ENCODE measurements around the gene ZBTB38.
A peak's percentile ranks its signal among the peaks of the same experiment; 100 is the strongest.

The ZBTB38 gene, protein sequence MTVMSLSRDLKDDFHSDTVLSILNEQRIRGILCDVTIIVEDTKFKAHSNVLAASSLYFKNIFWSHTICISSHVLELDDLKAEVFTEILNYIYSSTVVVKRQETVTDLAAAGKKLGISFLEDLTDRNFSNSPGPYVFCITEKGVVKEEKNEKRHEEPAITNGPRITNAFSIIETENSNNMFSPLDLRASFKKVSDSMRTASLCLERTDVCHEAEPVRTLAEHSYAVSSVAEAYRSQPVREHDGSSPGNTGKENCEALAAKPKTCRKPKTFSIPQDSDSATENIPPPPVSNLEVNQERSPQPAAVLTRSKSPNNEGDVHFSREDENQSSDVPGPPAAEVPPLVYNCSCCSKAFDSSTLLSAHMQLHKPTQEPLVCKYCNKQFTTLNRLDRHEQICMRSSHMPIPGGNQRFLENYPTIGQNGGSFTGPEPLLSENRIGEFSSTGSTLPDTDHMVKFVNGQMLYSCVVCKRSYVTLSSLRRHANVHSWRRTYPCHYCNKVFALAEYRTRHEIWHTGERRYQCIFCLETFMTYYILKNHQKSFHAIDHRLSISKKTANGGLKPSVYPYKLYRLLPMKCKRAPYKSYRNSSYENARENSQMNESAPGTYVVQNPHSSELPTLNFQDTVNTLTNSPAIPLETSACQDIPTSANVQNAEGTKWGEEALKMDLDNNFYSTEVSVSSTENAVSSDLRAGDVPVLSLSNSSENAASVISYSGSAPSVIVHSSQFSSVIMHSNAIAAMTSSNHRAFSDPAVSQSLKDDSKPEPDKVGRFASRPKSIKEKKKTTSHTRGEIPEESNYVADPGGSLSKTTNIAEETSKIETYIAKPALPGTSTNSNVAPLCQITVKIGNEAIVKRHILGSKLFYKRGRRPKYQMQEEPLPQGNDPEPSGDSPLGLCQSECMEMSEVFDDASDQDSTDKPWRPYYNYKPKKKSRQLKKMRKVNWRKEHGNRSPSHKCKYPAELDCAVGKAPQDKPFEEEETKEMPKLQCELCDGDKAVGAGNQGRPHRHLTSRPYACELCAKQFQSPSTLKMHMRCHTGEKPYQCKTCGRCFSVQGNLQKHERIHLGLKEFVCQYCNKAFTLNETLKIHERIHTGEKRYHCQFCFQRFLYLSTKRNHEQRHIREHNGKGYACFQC (N-terminal part only)

GRCh38 chr3:141368062-141368924, at the start of gene ZBTB38:
Gene ZBTB38, plus strand, starts transcription at chr3:141368504. Its CDS starts 73,885 bp downstream, at chr3:141442389.
- peak; percentile 81 for DNase-seq (ENCODE audit: low read depth)

DNA sequence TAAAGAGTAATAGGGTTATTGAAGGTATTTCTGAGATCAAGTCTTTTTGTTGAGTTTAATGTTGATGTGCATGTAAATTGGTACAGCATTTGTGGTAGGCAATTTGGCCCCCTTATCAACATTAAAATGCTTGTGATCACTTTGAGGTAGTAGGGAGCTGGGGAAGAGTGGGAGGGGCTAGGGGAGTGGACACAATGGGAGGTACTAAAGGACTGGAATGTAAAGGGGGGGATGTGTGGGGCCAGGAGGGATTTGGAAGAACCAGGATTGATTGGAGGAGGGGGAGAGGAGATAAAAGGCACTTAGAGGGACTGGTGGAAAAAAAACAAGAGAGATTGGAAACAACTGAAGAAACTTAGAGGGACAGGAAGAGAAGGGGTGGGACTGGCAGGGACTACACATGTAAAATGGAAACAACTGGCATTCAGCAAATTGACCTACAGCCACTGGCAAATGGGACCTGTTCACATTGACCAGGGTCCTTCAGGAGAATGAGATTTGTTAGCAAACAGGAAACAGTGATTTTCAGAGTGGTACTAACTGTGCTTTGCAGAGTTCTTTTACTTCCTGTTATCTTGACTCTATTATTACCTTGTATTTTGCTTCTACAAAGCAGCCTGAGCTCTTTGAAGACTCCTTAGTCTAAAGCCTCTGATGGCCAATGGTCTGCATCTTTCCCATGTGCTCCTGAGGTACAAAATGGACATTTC, 47.8 kb upstream of the ZBTB38 start:
- DNase-seq (ENCODE audit: low read depth) = no peak

GRCh38 chr3:141321109-141321497, 47.2 kb upstream of the ZBTB38 start:
- no peak for DNase-seq (ENCODE audit: low read depth)

GRCh38 chr3:141323936-141324704, 44.2 kb upstream of the ZBTB38 start:
- DNase-seq (ENCODE audit: low read depth) = no peak

DNA sequence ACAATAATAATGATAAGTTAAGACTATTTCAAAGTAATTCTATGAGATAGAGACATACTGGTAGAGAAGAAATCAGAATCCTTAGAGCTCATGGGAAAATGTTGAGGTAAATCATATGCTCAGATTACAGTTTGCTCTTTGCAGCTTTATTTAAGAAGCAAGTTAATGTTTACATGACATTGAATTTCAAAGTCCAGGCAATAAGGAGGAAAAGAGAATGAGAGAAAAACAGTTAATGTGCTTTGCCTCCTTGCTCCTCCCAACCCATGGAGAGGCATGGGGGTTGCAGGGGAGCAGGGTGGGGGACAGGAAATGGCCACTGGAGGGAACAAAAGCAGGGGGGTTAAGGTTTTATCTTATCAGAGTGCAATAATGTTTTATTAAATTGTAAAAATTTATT, 42.2 kb upstream of the ZBTB38 start:
- no peak for DNase-seq (ENCODE audit: low read depth)

DNA sequence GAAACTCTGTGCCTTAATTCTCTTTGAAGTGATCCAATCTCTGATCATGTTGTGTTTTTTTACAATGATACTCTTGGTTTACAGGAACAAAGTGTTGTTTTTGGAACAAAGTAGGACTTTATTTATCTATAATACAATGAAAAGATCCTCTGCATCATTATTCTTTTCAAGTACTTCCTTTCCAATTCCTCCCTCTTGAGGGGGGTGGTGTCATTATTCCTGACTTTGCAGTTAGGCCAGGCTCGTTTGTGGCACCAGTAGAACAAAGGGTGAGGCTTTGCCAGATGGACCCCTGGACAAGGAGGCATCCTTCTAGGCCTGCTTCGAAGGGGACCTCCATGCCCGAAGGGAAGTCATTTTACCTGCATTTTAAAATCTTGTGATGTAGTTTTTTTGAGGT, 41.7 kb upstream of the ZBTB38 start:
- no peak for DNase-seq (ENCODE audit: low read depth)

DNA sequence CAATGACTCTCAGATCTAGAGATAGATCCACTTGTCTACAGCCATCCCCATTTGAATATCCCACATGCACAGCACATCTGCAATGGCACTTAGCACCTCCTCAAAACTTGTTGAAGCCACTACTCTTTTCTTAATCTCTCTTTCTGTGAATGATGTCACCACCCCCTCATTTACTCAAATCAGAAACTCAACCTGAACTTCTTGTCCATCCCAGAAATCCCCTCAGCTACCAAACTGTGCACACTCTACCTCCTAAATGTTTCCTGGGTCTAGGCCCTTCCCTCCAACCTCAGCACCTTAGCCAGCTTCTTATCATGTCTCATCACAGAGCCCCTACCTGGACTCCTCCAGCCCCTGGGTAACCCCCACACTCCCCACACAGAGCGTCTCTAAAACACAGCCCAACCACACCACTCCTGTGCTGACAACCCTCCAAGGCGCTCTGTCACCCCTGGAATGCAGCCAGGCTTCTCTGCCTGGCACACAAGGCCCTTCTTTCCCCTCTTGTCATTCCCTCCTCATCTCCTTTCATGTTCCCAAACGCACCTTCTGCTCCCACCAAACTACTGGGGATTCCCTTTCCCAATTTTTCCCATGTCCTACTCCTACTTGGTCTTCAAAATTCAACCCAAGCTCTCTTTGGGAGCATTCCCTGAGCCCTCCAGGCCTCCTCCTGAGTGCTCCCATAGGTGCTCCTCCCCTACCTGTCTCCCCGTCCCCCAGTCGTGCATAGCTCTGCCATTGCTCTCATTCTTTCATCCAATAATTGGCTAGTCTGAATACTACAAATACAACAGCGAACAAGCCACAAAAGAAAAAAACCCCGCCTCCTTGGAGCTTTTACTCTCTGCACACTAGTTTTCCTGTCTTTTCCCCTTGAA, 39.8 kb upstream of the ZBTB38 start:
- DNase-seq (ENCODE audit: low read depth) = no peak

- no peak for DNase-seq (ENCODE audit: low read depth)
Observed at GRCh38 chr3:141330235-141330634, 38.1 kb upstream of the ZBTB38 start.

DNA sequence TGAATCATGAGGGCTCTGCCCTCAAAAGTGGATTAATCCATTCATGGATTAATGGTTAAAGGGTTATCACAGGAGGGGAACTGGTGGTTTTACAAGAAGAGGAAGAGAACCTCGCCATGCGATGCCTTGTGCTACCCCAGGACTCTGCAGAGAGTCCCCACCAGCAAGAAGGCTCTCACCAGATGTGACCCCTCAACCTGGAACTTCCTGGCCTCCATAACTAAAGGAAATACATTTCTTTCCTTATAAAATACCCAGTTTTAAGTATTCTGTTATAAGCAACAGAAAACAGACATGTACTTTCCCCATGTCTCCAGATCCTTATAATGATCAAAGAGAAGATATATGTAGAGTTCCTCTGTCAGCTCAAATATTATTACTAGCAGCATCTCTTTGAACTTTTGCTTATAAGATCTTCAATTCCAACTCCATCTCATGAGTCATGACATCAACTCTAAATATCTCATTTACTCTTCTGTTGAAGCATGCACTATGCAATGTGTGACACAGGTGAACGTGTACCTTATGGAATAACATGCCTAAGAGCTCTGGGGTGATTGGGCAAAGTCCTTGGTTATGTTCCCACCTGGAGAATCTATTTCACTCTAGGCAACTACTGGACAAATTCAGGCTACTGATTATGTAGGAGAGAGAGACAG, 37.5 kb upstream of the ZBTB38 start:
- no peak for DNase-seq (ENCODE audit: low read depth)

DNA sequence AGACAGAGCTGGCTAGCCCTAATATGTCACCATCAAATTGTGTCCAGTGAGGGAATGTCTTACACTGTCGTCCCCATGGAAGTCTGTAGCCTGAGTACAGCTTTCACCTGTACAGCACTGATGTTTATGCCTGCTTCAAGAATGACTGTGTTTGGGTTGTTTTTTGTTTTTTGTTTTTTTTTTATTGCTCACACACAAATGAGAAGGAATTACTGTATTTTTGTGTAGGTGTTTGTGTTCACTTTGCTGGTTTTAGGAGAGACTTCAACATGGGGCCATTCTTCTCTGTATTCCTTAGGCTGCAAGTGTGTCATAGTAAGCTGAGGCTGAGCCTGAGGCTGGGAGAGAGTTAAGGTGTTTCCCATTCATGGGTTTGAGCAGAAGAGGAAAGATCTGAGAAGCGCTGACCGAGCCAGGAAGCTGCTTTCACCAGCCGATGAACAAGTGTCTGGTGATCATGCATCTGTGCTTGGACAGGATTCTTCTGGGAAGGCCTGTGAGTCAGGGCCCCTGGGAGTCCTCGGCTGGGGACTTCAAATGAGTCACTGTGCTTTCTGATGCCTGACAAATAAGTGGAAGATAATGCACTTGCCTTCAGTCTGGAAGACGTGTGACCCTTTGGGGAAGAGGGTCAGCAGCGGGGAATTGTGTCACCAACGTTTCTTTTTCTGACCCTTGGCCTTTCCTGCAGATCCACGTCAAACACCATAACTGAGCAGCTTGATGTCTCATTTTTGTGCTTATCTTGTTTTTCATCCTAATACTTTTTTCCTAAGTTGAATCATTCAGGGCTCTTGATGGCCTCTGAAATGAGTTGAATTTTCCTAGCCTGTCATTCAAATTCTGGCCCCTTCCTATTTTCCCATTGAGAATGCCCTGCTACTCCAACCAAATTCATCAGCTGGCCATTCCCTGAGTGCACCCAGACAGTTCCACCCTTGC, 36.7 kb upstream of the ZBTB38 start:
- DNase-seq (ENCODE audit: low read depth) = peak; percentile 81

DNA sequence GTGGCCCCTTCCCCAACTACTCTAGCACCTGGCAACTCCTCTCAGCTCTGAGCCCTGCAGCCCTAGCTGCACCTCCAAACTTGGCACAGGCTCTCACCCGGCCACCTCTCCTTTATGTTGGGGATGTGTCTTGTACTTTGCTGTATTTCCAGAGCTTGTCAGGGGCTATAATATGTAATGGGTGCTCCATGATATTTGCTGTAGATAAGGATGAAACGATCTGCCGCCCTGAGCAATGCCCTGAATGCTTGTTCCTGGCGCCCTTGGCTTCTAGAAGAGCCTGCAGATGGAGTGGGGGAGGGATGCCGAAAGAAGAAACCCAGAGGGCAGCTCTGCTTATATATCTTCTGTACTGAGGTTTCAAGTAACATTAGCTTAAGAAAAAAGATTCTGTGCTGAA, 35.9 kb upstream of the ZBTB38 start:
- no peak for DNase-seq (ENCODE audit: low read depth)

DNA sequence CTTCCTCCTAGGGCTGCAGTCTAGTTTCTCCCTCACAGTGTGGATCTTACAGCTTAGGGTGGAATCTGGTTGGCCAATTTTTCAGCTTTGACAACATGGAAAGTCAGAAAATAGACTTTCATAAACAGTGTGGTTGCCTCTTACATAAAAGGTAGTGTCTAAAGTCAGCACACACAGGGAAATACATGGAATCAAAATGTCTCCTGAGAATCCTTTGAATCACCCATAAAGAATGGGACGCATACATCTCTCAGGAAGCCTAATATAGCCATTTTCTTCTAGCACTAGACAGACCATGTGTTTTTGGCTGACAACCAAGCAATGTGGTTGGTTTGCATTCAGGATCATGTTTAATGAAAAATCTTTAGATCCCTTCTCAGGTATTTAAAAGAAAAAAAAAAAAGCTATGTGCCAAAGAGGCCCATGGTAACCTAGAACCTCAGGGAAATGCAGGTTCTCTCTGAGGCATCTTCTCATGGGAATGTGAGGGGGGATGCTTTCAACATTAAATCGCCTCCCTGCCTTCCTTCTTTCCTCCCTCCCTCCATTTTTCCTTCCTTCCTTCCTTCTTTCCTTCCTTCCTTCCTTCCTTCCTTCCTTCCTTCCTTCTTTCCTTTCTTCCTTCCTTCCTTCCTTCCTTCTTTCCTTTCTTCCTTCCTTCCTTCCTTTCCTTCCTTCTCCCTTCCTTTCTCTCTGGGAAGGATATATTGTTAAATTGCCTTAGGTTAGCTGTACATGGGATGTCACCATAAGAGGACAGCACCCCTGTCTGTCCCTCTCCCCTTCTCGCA, 34.3 kb upstream of the ZBTB38 start:
- no peak for DNase-seq (ENCODE audit: low read depth)

GRCh38 chr3:141334627-141335250, 33.6 kb upstream of the ZBTB38 start:
- DNase-seq (ENCODE audit: low read depth) = no peak

GRCh38 chr3:141335531-141336061, 32.7 kb upstream of the ZBTB38 start:
- DNase-seq (ENCODE audit: low read depth) = no peak

GRCh38 chr3:141336672-141337522, 31.4 kb upstream of the ZBTB38 start:
- peak; percentile 55 for DNase-seq (ENCODE audit: low read depth)
